K562 (cell line): ENCODE measurements around the gene FSCN2. TPM values are rescaled to one million over a fixed set of nuclear protein-coding genes. Genes with fewer than 3 reads are reported as not detected.

Experiments
- ATAC-seq: fragments of 200-7000 bp; cut with Tn5 transposase; 3 replicates; pipeline ENCODE4 v1.9.1; 2020; ENCODE audit warnings: moderate library complexity
- BruUV-seq: library from RNA; stranded (reverse); fragments of 400-500 nt; replicated peaks from 2 replicates; lab custom pipeline; 2021; lab: Mats Ljungman, UMichigan
- CTCF ChIA-PET: fragments of 300-600 bp; formaldehyde crosslinking; extraction: SDS; loops from one replicate; lab custom pipeline; 2021; ENCODE audit warnings: low intra/inter-chr PET ratio; lab: Yijun Ruan, JAX
- POLR2A ChIA-PET: fragments of 300-600, 350-650 bp; sonication (Branson Sonifier 250); formaldehyde crosslinking; extraction: SDS; loops from one replicate; lab custom pipeline; 2021; ENCODE audit warnings: antibody characterized with exemption, inconsistent platforms; lab: Yijun Ruan, JAX
- DNase-seq, 4 experiments: peaks; one replicate each; pipeline versions ENCODE4 v3.0.0 to v3.0.0-alpha.2; 2011 to 2018; ENCODE audit warnings: low spot score in 3 of 4, mixed read lengths in 3 of 4; ENCODE audit errors: extremely low read depth in 1 of 4
- FAIRE-seq: peaks from 2 replicates; lab custom pipeline; 2011; peaks lifted over from hg19 to GRCh38; lab: Jason Lieb, UNC
- H2AFZ ChIP-seq: 2 replicates; pipeline ENCODE4 v1.6.0; 2011; ENCODE audit warnings: low read depth, low read length, control low read depth, inconsistent platforms
- H3K27ac ChIP-seq: fragments of 200-600 bp; 3 replicates; pipeline ENCODE4 v1.8.0; 2011; ENCODE audit warnings: low read depth, mild to moderate bottlenecking, control low read depth, inconsistent platforms, low read length, moderate library complexity, mixed read lengths; ENCODE audit errors: extremely low read depth
- H3K27me3 ChIP-seq, 2 experiments: fragments of 300-600 bp in 1 of 2; 2 replicates in 1 of 2; 3 replicates in 1 of 2; pipeline versions ENCODE4 v1.6.0 to v1.8.0; 2011; ENCODE audit warnings: inconsistent platforms in 2 of 2, low read length in 2 of 2, mild to moderate bottlenecking in 1 of 2, mixed read lengths in 1 of 2, moderate library complexity in 1 of 2; ENCODE audit not compliant: control insufficient read depth in 2 of 2, insufficient read depth in 2 of 2
- H3K36me3 ChIP-seq: fragments of 300-600 bp; 3 replicates; pipeline ENCODE4 v1.8.0; 2011; ENCODE audit warnings: mild to moderate bottlenecking, low read length, inconsistent platforms; ENCODE audit not compliant: control insufficient read depth, insufficient read depth
- H3K4me1 ChIP-seq, 2 experiments: fragments of 200-600 bp in 1 of 2; replicated peaks in 1 of 2; 2 replicates in 1 of 2; 3 replicates in 1 of 2; pipeline versions ENCODE4 v1.5.1 to v1.8.0; 2011; ENCODE audit warnings: inconsistent platforms in 2 of 2, low read length in 2 of 2, mild to moderate bottlenecking in 1 of 2, mixed read lengths in 1 of 2, moderate library complexity in 1 of 2; ENCODE audit not compliant: control insufficient read depth in 2 of 2, insufficient read depth in 2 of 2
- H3K4me2 ChIP-seq: 2 replicates; pipeline ENCODE4 v1.6.1; 2011; ENCODE audit warnings: low read length, control low read depth, inconsistent platforms, mixed read lengths; ENCODE audit not compliant: insufficient read depth
- H3K4me3 ChIP-seq: fragments of 200-600 bp; sonication (generic), shearing (Covaris generic); 2 replicates; pipeline ENCODE4 v1.5.1; 2016; ENCODE audit warnings: control low read depth, inconsistent platforms
- H3K79me2 ChIP-seq: fragments of 200-600 bp; 3 replicates; pipeline ENCODE4 v1.8.0; 2011; ENCODE audit warnings: low read length, inconsistent platforms; ENCODE audit not compliant: control insufficient read depth, insufficient read depth
- H3K9ac ChIP-seq, 2 experiments: 2 replicates each; pipeline versions ENCODE4 v1.6.0 to v1.6.1; 2011; ENCODE audit warnings: low read depth in 2 of 2, low read length in 2 of 2, control low read depth in 1 of 2, inconsistent platforms in 1 of 2, mild to moderate bottlenecking in 1 of 2, mixed read lengths in 1 of 2; ENCODE audit not compliant: insufficient read depth in 1 of 2
- H3K9me1 ChIP-seq: one replicate; pipeline ENCODE4 v1.6.0; 2011; ENCODE audit warnings: inconsistent platforms, mild to moderate bottlenecking, low read length, moderate library complexity; ENCODE audit not compliant: control insufficient read depth, insufficient read depth
- H3K9me3 ChIP-seq: replicated peaks from 2 replicates; pipeline ENCODE4 v1.5.1; 2011; ENCODE audit warnings: low read depth, low read length, inconsistent platforms; ENCODE audit not compliant: control insufficient read depth, insufficient read depth
- H4K20me1 ChIP-seq: replicated peaks from 2 replicates; pipeline ENCODE4 v1.6.1; 2011; ENCODE audit warnings: low read length, inconsistent platforms, mixed read lengths; ENCODE audit not compliant: control insufficient read depth, insufficient read depth
- WGBS: fragments of 100-300 bp; shearing (Covaris generic); methylation state at CpG from one replicate; pipeline ENCODE4 v1.1.6; 2016; ENCODE audit warnings: low coverage, mixed read lengths; ENCODE audit not compliant: insufficient coverage; ENCODE audit errors: missing lambda C conversion rate; 5-methylcytosine and 5-hydroxymethylcytosine counted together
- in situ Hi-C: fragments of 300-500 bp; cut with MboI; formaldehyde crosslinking; loops from 4 replicates; pipeline ENCODE4 v1.15.0; 2018; ENCODE audit warnings: inconsistent platforms, mixed read lengths
- intact Hi-C: fragments of 100-400 bp; cut with micrococcal nuclease; formaldehyde crosslinking; loops from 2 replicates; pipeline ENCODE4 v1.14.2; 2022
- polyA plus RNA-seq, 8 experiments: library from polyadenylated mRNA; depleted of rRNA in 4 of 8; stranded (reverse) in 5 of 8; unstranded in 3 of 8; fragments of >200 nt; fragmentation: Nextera tagmentation in 2 of 8; fragmentation: Illumina TruSeq in 1 of 8; extraction: Ambion mirVana in 2 of 8; extraction: Trizol in 1 of 8; gene quantifications; 2 replicates each; pipeline versions ENCODE4 v1.2.1 to v1.2.3, GENCODE V29; 2011 to 2014; ENCODE audit warnings: inconsistent platforms in 1 of 8, missing spikeins in 1 of 8
- total RNA-seq, 7 experiments: library from RNA; depleted of rRNA in 6 of 7; stranded (reverse); fragments of >200 nt in 6 of 7; fragmentation: Illumina TruSeq in 2 of 7; extraction: Trizol in 2 of 7; gene quantifications; 2 replicates each; pipeline versions ENCODE4 v1.2.1 to v1.2.3, GENCODE V29; 2011 to 2021; ENCODE audit warnings: low replicate concordance in 1 of 7
- TF ChIP-seq, protein P1 (sequence below): sonication (generic); formaldehyde crosslinking; IDR thresholded peaks from 2 replicates; pipeline ENCODE4 v1.8.1; 2023; ENCODE audit warnings: mild to moderate bottlenecking, missing genetic modification reagents
- TF ChIP-seq, protein P2 (sequence below): fragments of 150-350 bp; IDR thresholded peaks from 2 replicates; pipeline ENCODE4 v1.6.1; 2014; ENCODE audit warnings: low read depth, mild to moderate bottlenecking, low read length, borderline replicate concordance

Gene FSCN2
- total and polyA plus RNA-seq, 9 of the 15 experiments (the other 6 are each of a cell fraction or from before 2014, with no cell fraction given) = 0.08 TPM; not detected in 8

DNA sequence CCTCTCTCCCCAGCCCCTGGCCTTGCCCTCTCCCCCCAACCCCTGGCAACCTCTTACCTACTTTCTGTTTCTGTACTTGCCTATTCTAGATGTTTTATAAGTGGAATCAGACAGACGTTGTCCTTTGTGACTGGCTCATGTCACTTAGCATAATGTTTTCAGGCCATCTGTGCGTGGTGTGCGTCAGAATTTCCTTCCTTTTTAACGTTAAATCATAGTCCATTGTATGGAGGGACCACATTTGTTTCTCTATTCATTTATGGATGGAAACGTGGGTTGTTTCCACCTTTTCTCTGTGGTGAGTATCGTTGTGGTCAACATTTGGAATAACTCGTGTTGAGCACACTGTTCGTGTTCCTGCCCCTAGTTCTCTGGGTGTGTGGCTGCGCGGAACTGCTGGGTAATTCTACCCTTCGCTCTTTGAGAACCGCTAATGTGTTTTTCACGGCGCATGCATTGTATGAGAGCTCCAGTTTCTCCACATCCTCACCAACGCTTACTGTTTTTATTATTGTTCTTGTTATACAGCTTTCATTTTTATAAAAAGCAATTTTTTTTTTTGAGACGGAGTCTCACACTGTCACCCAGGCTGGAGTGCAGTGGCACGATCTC is 41.9 kb upstream of the FSCN2 start:
- Histone ChIP-seq H3K4me2 (no peak overlapping the region), H3K27ac (peak overlapping the region; percentile 11; the same call in 1 of the 3 replicates), H3K27me3 (no peaks in the 10 kb centered on the region; a peak in 1 of 5 replicates), H3K9me3 (no peaks in the 10 kb centered on the region), H3K36me3 (no peaks in the 10 kb centered on the region), H4K20me1 (no peaks in the 10 kb centered on the region), H3K4me1 (peaks cover 18 to 80% of the 10 kb centered on the region in 2 experiments), H2AFZ (peak overlapping the region; percentile 29), H3K79me2 (peaks cover 11% of the 10 kb centered on the region; the same call in 2 of the 3 replicates), H3K4me3 (no peak overlapping the region), H3K9me1 (no peaks in the 10 kb centered on the region), H3K9ac (no peak overlapping the region)
- DNase-seq (no peak), ATAC-seq (no peak), FAIRE-seq (no peak)
- CTCF ChIA-PET = interaction anchor here (2.7 kb wide), 1 partner anchor 232 kb away, joined by 33 read pairs; no protein-coding TSS in a partner anchor
- WGBS = 71% methylated on average over 16 of the region's 17 CpGs
- POLR2A ChIA-PET = interaction anchor here (0.6 kb wide), 1 partner anchor 49 kb away, joined by 3 read pairs; no protein-coding TSS in a partner anchor
- TF ChIP-seq, protein P1, sequence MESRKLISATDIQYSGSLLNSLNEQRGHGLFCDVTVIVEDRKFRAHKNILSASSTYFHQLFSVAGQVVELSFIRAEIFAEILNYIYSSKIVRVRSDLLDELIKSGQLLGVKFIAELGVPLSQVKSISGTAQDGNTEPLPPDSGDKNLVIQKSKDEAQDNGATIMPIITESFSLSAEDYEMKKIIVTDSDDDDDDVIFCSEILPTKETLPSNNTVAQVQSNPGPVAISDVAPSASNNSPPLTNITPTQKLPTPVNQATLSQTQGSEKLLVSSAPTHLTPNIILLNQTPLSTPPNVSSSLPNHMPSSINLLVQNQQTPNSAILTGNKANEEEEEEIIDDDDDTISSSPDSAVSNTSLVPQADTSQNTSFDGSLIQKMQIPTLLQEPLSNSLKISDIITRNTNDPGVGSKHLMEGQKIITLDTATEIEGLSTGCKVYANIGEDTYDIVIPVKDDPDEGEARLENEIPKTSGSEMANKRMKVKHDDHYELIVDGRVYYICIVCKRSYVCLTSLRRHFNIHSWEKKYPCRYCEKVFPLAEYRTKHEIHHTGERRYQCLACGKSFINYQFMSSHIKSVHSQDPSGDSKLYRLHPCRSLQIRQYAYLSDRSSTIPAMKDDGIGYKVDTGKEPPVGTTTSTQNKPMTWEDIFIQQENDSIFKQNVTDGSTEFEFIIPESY (CRISPR knock-in tag) = peak; percentile 83
- TF ChIP-seq, protein P2, sequence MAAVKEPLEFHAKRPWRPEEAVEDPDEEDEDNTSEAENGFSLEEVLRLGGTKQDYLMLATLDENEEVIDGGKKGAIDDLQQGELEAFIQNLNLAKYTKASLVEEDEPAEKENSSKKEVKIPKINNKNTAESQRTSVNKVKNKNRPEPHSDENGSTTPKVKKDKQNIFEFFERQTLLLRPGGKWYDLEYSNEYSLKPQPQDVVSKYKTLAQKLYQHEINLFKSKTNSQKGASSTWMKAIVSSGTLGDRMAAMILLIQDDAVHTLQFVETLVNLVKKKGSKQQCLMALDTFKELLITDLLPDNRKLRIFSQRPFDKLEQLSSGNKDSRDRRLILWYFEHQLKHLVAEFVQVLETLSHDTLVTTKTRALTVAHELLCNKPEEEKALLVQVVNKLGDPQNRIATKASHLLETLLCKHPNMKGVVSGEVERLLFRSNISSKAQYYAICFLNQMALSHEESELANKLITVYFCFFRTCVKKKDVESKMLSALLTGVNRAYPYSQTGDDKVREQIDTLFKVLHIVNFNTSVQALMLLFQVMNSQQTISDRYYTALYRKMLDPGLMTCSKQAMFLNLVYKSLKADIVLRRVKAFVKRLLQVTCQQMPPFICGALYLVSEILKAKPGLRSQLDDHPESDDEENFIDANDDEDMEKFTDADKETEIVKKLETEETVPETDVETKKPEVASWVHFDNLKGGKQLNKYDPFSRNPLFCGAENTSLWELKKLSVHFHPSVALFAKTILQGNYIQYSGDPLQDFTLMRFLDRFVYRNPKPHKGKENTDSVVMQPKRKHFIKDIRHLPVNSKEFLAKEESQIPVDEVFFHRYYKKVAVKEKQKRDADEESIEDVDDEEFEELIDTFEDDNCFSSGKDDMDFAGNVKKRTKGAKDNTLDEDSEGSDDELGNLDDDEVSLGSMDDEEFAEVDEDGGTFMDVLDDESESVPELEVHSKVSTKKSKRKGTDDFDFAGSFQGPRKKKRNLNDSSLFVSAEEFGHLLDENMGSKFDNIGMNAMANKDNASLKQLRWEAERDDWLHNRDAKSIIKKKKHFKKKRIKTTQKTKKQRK = no peak
- no TSS peak for BruUV-seq
- in situ Hi-C loops (no loop called here), intact Hi-C loops (loop anchor here (10.0 kb wide), 1 partner anchor 192 kb away; the partner anchor contains the start of gene SLC38A10)
